HepG2 (cell line): ENCODE data around the gene RPL31. TPM values are rescaled to one million over a fixed set of nuclear protein-coding genes. Genes with fewer than 3 reads are reported as not detected.
A peak's percentile ranks its signal among the peaks of the same experiment; 100 is the strongest.

Experiments
- CBFB ChIP-seq: sonication (generic); formaldehyde crosslinking; IDR thresholded peaks from 2 replicates; pipeline ENCODE4 v1.4.0; 2020; ENCODE audit warnings: missing genetic modification reagents
- HIC2 ChIP-seq: sonication (generic); formaldehyde crosslinking; IDR thresholded peaks from 2 replicates; pipeline ENCODE4 v1.9.0; 2022; ENCODE audit warnings: low read depth, missing genetic modification reagents
- HIVEP1 ChIP-seq: sonication (generic); formaldehyde crosslinking; IDR thresholded peaks from 2 replicates; pipeline ENCODE4 v1.4.0; 2020; ENCODE audit warnings: mild to moderate bottlenecking, missing genetic modification reagents
- KDM5B ChIP-seq: sonication (generic); formaldehyde crosslinking; IDR thresholded peaks from 2 replicates; pipeline ENCODE4 v1.4.0; 2020; ENCODE audit warnings: missing genetic modification reagents, mild to moderate bottlenecking, borderline replicate concordance
- NCOA5 ChIP-seq: sonication (generic); formaldehyde crosslinking; IDR thresholded peaks from 2 replicates; pipeline ENCODE4 v1.4.0; 2020; ENCODE audit warnings: missing genetic modification reagents
- NFATC3 ChIP-seq: sonication (generic); formaldehyde crosslinking; IDR thresholded peaks from 2 replicates; pipeline ENCODE4 v1.5.1; 2020; ENCODE audit warnings: mild to moderate bottlenecking, missing genetic modification reagents
- PCBP1 ChIP-seq: fragments of 200-400 bp; formaldehyde crosslinking; IDR thresholded peaks from 2 replicates; pipeline ENCODE4 v1.6.1; 2017; ENCODE audit warnings: mild to moderate bottlenecking, low read depth, low read length, borderline replicate concordance
- POLR2A ChIP-seq, 2 experiments: IDR thresholded peaks; 2 replicates each; pipeline ENCODE4 v1.6.1; 2011; ENCODE audit warnings: low read depth in 2 of 2, low read length in 2 of 2, mild to moderate bottlenecking in 1 of 2, moderate library complexity in 1 of 2; ENCODE audit not compliant: insufficient read depth in 1 of 2
- POLR2AphosphoS2 ChIP-seq: IDR thresholded peaks from 2 replicates; pipeline ENCODE4 v1.6.1; 2011; ENCODE audit warnings: low read depth, low read length, improper control_type of control experiment
- SNRNP70 ChIP-seq: fragments of 200-400 bp; formaldehyde crosslinking; IDR thresholded peaks from 2 replicates; pipeline ENCODE4 v1.6.1; 2017; ENCODE audit warnings: mild to moderate bottlenecking, low read depth, low read length, moderate library complexity
- TOPORS ChIP-seq: sonication (generic); formaldehyde crosslinking; IDR thresholded peaks from 2 replicates; pipeline ENCODE4 v1.8.0; 2023; ENCODE audit warnings: mild to moderate bottlenecking, missing genetic modification reagents
- ZFP62 ChIP-seq: sonication (generic); formaldehyde crosslinking; IDR thresholded peaks from 2 replicates; pipeline ENCODE4 v1.4.0; 2020; ENCODE audit warnings: missing genetic modification reagents
- ZNF18 ChIP-seq: sonication (generic); formaldehyde crosslinking; IDR thresholded peaks from 2 replicates; pipeline ENCODE4 v1.8.0; 2022; ENCODE audit warnings: mild to moderate bottlenecking, missing genetic modification reagents; ENCODE audit not compliant: insufficient replicate concordance
- ZNF281 ChIP-seq: sonication (generic); formaldehyde crosslinking; IDR thresholded peaks from 2 replicates; pipeline ENCODE4 v1.4.0; 2020; ENCODE audit warnings: missing genetic modification reagents, borderline replicate concordance
- ZNF33B ChIP-seq: sonication (generic); formaldehyde crosslinking; IDR thresholded peaks from 2 replicates; pipeline ENCODE4 v1.5.1; 2020; ENCODE audit warnings: mild to moderate bottlenecking, missing genetic modification reagents
- ZNF615 ChIP-seq: sonication (generic); formaldehyde crosslinking; IDR thresholded peaks from 2 replicates; pipeline ENCODE4 v1.5.0; 2020; ENCODE audit warnings: mild to moderate bottlenecking, missing genetic modification reagents, borderline replicate concordance
- ZNF749 ChIP-seq: sonication (generic); formaldehyde crosslinking; IDR thresholded peaks from 2 replicates; pipeline ENCODE4 v1.8.0; 2022; ENCODE audit warnings: mild to moderate bottlenecking, missing genetic modification reagents, moderate library complexity, borderline replicate concordance
- ZNF790 ChIP-seq: sonication (generic); formaldehyde crosslinking; IDR thresholded peaks from 2 replicates; pipeline ENCODE4 v1.8.0; 2022; ENCODE audit warnings: missing genetic modification reagents, mild to moderate bottlenecking, borderline replicate concordance
- polyA plus RNA-seq, 8 experiments: library from polyadenylated mRNA; depleted of rRNA in 3 of 8; stranded (reverse) in 7 of 8; unstranded in 1 of 8; fragments of >200 nt; fragmentation: Illumina TruSeq in 4 of 8; extraction: Trizol in 4 of 8; gene quantifications; 2 replicates each; pipeline versions ENCODE4 v1.2.1 to v1.2.3, GENCODE V29; 2011 to 2016; ENCODE audit warnings: low read depth in 4 of 8, missing spikeins in 1 of 8, mixed read lengths in 1 of 8; ENCODE audit not compliant: insufficient read depth in 1 of 8
- total RNA-seq, 5 experiments: library from RNA; depleted of rRNA; stranded (reverse); fragments of >200 nt; fragmentation: Illumina TruSeq; extraction: Trizol; gene quantifications; 2 replicates each; pipeline ENCODE4 v1.2.3, GENCODE V29; 2016; ENCODE audit warnings: low read depth in 1 of 5
- TF ChIP-seq, protein P1 (sequence below): sonication (generic); formaldehyde crosslinking; IDR thresholded peaks from 2 replicates; pipeline ENCODE4 v1.5.0; 2020; ENCODE audit warnings: mild to moderate bottlenecking, missing genetic modification reagents, borderline replicate concordance

RPL31 gene
- total and polyA plus RNA-seq, 2 of the 13 experiments (the other 11 are each of a cell fraction or from before 2014, with no cell fraction given): 3,331 to 3,582 TPM

- no peak for TF ChIP-seq NFATC3
- TF ChIP-seq CBFB (CRISPR knock-in tag): no peak
- no peak for TF ChIP-seq SNRNP70
- TF ChIP-seq ZNF281 (CRISPR knock-in tag): no peak
- TF ChIP-seq HIVEP1 (CRISPR knock-in tag): no peak
- 0 out of 2 replicates have a peak, but pooled peaks have one; percentile 37 for TF ChIP-seq ZNF615 (CRISPR knock-in tag)
- TF ChIP-seq ZNF33B (CRISPR knock-in tag): 0 out of 2 replicates have a peak, but pooled peaks have one; percentile 62
- TF ChIP-seq PCBP1: no peak
- no peak for TF ChIP-seq KDM5B
- TF ChIP-seq TOPORS: 0 out of 2 replicates have a peak, but pooled peaks have one; percentile 2
- TF ChIP-seq POLR2AphosphoS2: peak; percentile 55; the same call in 1 of the 2 replicates
- no peak for TF ChIP-seq ZNF790 (CRISPR knock-in tag)
- no peak for TF ChIP-seq ZNF18
- no peak for TF ChIP-seq ZFP62 (CRISPR knock-in tag)
- TF ChIP-seq, protein P1, sequence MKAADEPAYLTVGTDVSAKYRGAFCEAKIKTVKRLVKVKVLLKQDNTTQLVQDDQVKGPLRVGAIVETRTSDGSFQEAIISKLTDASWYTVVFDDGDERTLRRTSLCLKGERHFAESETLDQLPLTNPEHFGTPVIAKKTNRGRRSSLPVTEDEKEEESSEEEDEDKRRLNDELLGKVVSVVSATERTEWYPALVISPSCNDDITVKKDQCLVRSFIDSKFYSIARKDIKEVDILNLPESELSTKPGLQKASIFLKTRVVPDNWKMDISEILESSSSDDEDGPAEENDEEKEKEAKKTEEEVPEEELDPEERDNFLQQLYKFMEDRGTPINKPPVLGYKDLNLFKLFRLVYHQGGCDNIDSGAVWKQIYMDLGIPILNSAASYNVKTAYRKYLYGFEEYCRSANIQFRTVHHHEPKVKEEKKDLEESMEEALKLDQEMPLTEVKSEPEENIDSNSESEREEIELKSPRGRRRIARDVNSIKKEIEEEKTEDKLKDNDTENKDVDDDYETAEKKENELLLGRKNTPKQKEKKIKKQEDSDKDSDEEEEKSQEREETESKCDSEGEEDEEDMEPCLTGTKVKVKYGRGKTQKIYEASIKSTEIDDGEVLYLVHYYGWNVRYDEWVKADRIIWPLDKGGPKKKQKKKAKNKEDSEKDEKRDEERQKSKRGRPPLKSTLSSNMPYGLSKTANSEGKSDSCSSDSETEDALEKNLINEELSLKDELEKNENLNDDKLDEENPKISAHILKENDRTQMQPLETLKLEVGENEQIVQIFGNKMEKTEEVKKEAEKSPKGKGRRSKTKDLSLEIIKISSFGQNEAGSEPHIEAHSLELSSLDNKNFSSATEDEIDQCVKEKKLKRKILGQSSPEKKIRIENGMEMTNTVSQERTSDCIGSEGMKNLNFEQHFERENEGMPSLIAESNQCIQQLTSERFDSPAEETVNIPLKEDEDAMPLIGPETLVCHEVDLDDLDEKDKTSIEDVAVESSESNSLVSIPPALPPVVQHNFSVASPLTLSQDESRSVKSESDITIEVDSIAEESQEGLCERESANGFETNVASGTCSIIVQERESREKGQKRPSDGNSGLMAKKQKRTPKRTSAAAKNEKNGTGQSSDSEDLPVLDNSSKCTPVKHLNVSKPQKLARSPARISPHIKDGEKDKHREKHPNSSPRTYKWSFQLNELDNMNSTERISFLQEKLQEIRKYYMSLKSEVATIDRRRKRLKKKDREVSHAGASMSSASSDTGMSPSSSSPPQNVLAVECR (CRISPR knock-in tag): no peak
- TF ChIP-seq NCOA5 (CRISPR knock-in tag): no peak
- 0 out of 4 replicates have a peak, but pooled peaks of 1 of the 2 experiments have one; percentile 19 for TF ChIP-seq POLR2A (IDR thresholded peaks at IDR 0.05; ENCODE audit: insufficient read depth in 1 of 2, low read depth in 2 of 2, low read length in 2 of 2)
- TF ChIP-seq HIC2 (CRISPR knock-in tag): no peak
- no peak for TF ChIP-seq ZNF749 (CRISPR knock-in tag)
These were observed 1.2 kb downstream of the RPL31 start (continued) for GRCh38 chr2:101003278-101003775.
